H1 (cell line): ENCODE measurements around the gene FAM120C.

ENCODE experiments used
- CEBPB ChIP-seq: IDR thresholded peaks from 2 replicates; pipeline ENCODE4 v1.6.1; 2012; ENCODE audit warnings: low read depth, low read length
- CTCF ChIP-seq, 3 experiments: IDR thresholded peaks; 1 replicate in 2 of 3; 2 replicates in 1 of 3; pipeline versions ENCODE4 v1.5.1 to v1.6.1; 2011; ENCODE audit warnings: low read length in 3 of 3, mild to moderate bottlenecking in 3 of 3, inconsistent platforms in 2 of 3, low read depth in 1 of 3, moderate library complexity in 1 of 3; ENCODE audit not compliant: insufficient read depth in 1 of 3; ENCODE audit errors: control extremely low read depth in 1 of 3
- EP300 ChIP-seq, 2 experiments: IDR thresholded peaks; 1 replicate in 1 of 2; 2 replicates in 1 of 2; pipeline ENCODE4 v1.6.1; 2011 to 2012; ENCODE audit warnings: low read depth in 2 of 2, low read length in 2 of 2, mild to moderate bottlenecking in 2 of 2, borderline replicate concordance in 1 of 2, inconsistent platforms in 1 of 2, moderate library complexity in 1 of 2
- FOSL1 ChIP-seq: IDR thresholded peaks from 2 replicates; pipeline ENCODE4 v1.6.1; 2011; ENCODE audit warnings: mild to moderate bottlenecking, low read depth, low read length, moderate library complexity; ENCODE audit not compliant: insufficient read depth
- GABPA ChIP-seq: IDR thresholded peaks from 2 replicates; pipeline ENCODE4 v1.6.1; 2011; ENCODE audit warnings: mild to moderate bottlenecking, low read length, moderate library complexity, borderline replicate concordance; ENCODE audit not compliant: insufficient read depth
- MAX ChIP-seq: IDR thresholded peaks from 2 replicates; pipeline ENCODE4 v1.6.1; 2012; ENCODE audit warnings: inconsistent platforms
- RNF2 ChIP-seq: fragments of 200-900, 300-1000 bp; sonication (generic); IDR thresholded peaks from 2 replicates; pipeline ENCODE4 v1.7.1; 2016; ENCODE audit warnings: borderline replicate concordance, low read depth, mild to moderate bottlenecking, antibody characterized with exemption, low read length; ENCODE audit not compliant: poor library complexity, severe bottlenecking; ENCODE audit errors: missing control alignments
- SIN3A ChIP-seq, 2 experiments: IDR thresholded peaks in 1 of 2; conservative IDR thresholded peaks in 1 of 2; 2 replicates each; pipeline ENCODE4 v1.6.1; 2011 to 2012; ENCODE audit warnings: low read length in 2 of 2, improper control_type of control experiment in 1 of 2, low read depth in 1 of 2, mild to moderate bottlenecking in 1 of 2
- TEAD4 ChIP-seq: IDR thresholded peaks from 2 replicates; pipeline ENCODE4 v1.6.1; 2012; ENCODE audit warnings: low read depth, low read length, inconsistent platforms, mixed read lengths

DNA sequence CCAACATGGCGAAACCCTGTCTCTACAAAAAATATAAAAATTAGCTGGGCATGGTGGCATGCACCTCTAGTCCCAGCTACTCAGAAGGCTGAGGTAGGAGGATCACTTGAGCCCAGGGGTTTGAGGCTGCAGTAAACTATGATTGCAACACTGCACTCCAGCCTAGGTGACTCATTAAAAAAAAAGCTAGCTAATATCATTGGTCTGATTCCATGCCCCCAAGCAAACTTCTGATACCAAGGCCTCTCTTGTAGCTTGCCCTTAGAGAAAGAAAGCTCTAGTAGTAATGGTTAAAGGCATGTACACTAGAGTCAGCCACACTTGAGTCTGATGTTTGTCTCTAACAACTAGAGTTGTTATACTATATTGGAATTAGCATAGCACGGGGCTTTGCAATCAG lies 106.2 kb downstream of the FAM120C start:
- no peak for TF ChIP-seq SIN3A (conservative IDR thresholded peaks at IDR 0.05 in 1 of 2, IDR thresholded peaks at IDR 0.05 in 1 of 2; ENCODE audit: low read depth in 1 of 2, low read length in 2 of 2)
- no peak for TF ChIP-seq CEBPB
- no peak for TF ChIP-seq CTCF (IDR thresholded peaks at IDR 0.05; ENCODE audit: control extremely low read depth in 1 of 3, insufficient read depth in 1 of 3, low read depth in 1 of 3, low read length in 3 of 3)
- no peak for TF ChIP-seq MAX
- TF ChIP-seq FOSL1: no peak
- TF ChIP-seq TEAD4: no peak
- no peak for TF ChIP-seq EP300 (IDR thresholded peaks at IDR 0.05; ENCODE audit: borderline replicate concordance in 1 of 2, low read depth in 2 of 2, low read length in 2 of 2)
- no peak for TF ChIP-seq GABPA
- no peak for TF ChIP-seq RNF2
